Liver (tissue), 9 donors: ENCODE data around the gene TAF1C. TPM values are rescaled to one million over a fixed set of nuclear protein-coding genes. Genes with fewer than 3 reads are reported as not detected.

Experiments used
- DNase-seq: peaks from one replicate; pipeline ENCODE4 v3.0.0-alpha.2; 2017; ENCODE audit warnings: low spot score
- H3K27ac ChIP-seq, 2 donors: one replicate each; pipeline ENCODE4 v1.7.0; 2013; ENCODE audit warnings: inconsistent platforms in 2 of 2, low read length in 2 of 2, control low read depth in 1 of 2, low read depth in 1 of 2, mild to moderate bottlenecking in 1 of 2
- H3K27me3 ChIP-seq, 4 donors: one replicate each; pipeline versions ENCODE4 v1.6.1 to v1.7.0; 2013; ENCODE audit warnings: low read length in 3 of 4, inconsistent platforms in 1 of 4, mild to moderate bottlenecking in 1 of 4, moderate library complexity in 1 of 4; ENCODE audit not compliant: control insufficient read depth in 4 of 4, insufficient read depth in 4 of 4
- H3K36me3 ChIP-seq, 4 donors: one replicate each; pipeline versions ENCODE4 v1.6.1 to v1.7.0; 2013; ENCODE audit warnings: low read length in 3 of 4, mild to moderate bottlenecking in 3 of 4, low read depth in 1 of 4, moderate library complexity in 1 of 4; ENCODE audit not compliant: control insufficient read depth in 4 of 4, insufficient read depth in 3 of 4
- H3K4me1 ChIP-seq, 4 donors: one replicate each; pipeline versions ENCODE4 v1.6.1 to v1.7.0; 2013; ENCODE audit warnings: low read length in 3 of 4, mild to moderate bottlenecking in 3 of 4, moderate library complexity in 1 of 4; ENCODE audit not compliant: control insufficient read depth in 4 of 4, insufficient read depth in 4 of 4
- H3K4me3 ChIP-seq, 3 donors: one replicate each; pipeline versions ENCODE4 v1.6.1 to v1.7.0; 2013; ENCODE audit warnings: low read length in 3 of 3, control low read depth in 1 of 3, low read depth in 1 of 3, mild to moderate bottlenecking in 1 of 3
- H3K9ac ChIP-seq, 2 donors: one replicate each; pipeline ENCODE4 v1.7.0; 2013; ENCODE audit warnings: low read length in 2 of 2, mild to moderate bottlenecking in 2 of 2, moderate library complexity in 2 of 2, control low read depth in 1 of 2, low read depth in 1 of 2
- H3K9me3 ChIP-seq, 4 donors: one replicate each; pipeline versions ENCODE4 v1.6.1 to v1.7.0; 2013; ENCODE audit warnings: low read length in 3 of 4; ENCODE audit not compliant: control insufficient read depth in 4 of 4
- EGR1 ChIP-seq, 2 donors: IDR thresholded peaks; 2 replicates each; pipeline ENCODE4 v1.6.1; 2016 to 2018; ENCODE audit warnings: antibody characterized with exemption in 2 of 2, low read depth in 2 of 2
- FOXA1 ChIP-seq: IDR thresholded peaks from 2 replicates; pipeline ENCODE4 v1.6.1; 2016; ENCODE audit warnings: antibody characterized with exemption
- FOXA2 ChIP-seq: IDR thresholded peaks from 2 replicates; pipeline ENCODE4 v1.6.1; 2016; ENCODE audit warnings: antibody characterized with exemption
- GABPA ChIP-seq, 2 donors: IDR thresholded peaks in 1 of 2; conservative IDR thresholded peaks in 1 of 2; 2 replicates each; pipeline ENCODE4 v1.6.1; 2016; ENCODE audit warnings: antibody characterized with exemption in 2 of 2, mild to moderate bottlenecking in 1 of 2, moderate library complexity in 1 of 2
- HNF4A ChIP-seq, 2 donors: conservative IDR thresholded peaks; 2 replicates each; pipeline ENCODE4 v1.6.1; 2016; ENCODE audit warnings: antibody characterized with exemption in 2 of 2, mild to moderate bottlenecking in 2 of 2
- HNF4G ChIP-seq: IDR thresholded peaks from 2 replicates; pipeline ENCODE4 v1.6.1; 2016; ENCODE audit warnings: antibody characterized with exemption
- JUND ChIP-seq, 2 donors: IDR thresholded peaks; 2 replicates each; pipeline ENCODE4 v1.6.1; 2016; ENCODE audit warnings: antibody characterized with exemption in 2 of 2
- NR2F2 ChIP-seq: IDR thresholded peaks from 2 replicates; pipeline ENCODE4 v1.6.1; 2016; ENCODE audit warnings: antibody characterized with exemption
- RAD21 ChIP-seq, 2 donors: IDR thresholded peaks; 2 replicates each; pipeline ENCODE4 v1.6.1; 2016; ENCODE audit warnings: antibody characterized with exemption in 2 of 2, mild to moderate bottlenecking in 2 of 2
- RXRA ChIP-seq, 2 donors: IDR thresholded peaks; 2 replicates each; pipeline ENCODE4 v1.6.1; 2017 to 2018; ENCODE audit warnings: antibody characterized with exemption in 2 of 2, mild to moderate bottlenecking in 1 of 2
- SP1 ChIP-seq: IDR thresholded peaks from 2 replicates; pipeline ENCODE4 v1.6.1; 2018; ENCODE audit warnings: antibody characterized with exemption, mild to moderate bottlenecking
- TAF1 ChIP-seq: conservative IDR thresholded peaks from 2 replicates; pipeline ENCODE4 v1.6.1; 2016; ENCODE audit warnings: antibody characterized with exemption, mild to moderate bottlenecking
- YY1 ChIP-seq: IDR thresholded peaks from 2 replicates; pipeline ENCODE4 v1.6.1; 2016; ENCODE audit warnings: antibody characterized with exemption, mild to moderate bottlenecking
- WGBS: extraction: QIAGEN DNeasy Blood & Tissue Kit; methylation state at CpG from one replicate; pipeline ENCODE4 v1.1.7; 2013; 5-methylcytosine and 5-hydroxymethylcytosine counted together
- polyA plus RNA-seq, 2 donors: library from polyadenylated mRNA; stranded (reverse) in 1 of 2; unstranded in 1 of 2; fragments of 200-250 nt in 1 of 2; fragments of >200 nt in 1 of 2; fragmentation: Nextera tagmentation in 1 of 2; extraction: Ambion mirVana in 1 of 2; gene quantifications; one replicate each; pipeline versions ENCODE4 v1.2.1 to v1.2.3, GENCODE V29; 2013 to 2015
- total RNA-seq, 2 donors: library from RNA; depleted of rRNA; stranded (reverse); fragments of >200 nt; gene quantifications; one replicate each; pipeline ENCODE4 v1.2.3, GENCODE V29; 2014
- TF ChIP-seq, protein P1 (sequence below): fragments of 150-350 bp; IDR thresholded peaks from 2 replicates; pipeline ENCODE4 v1.5.1; 2017; ENCODE audit warnings: improper control_type of control experiment, low read depth, low read length; ENCODE audit not compliant: missing input control
- TF ChIP-seq, protein P2 (sequence below): IDR thresholded peaks from 2 replicates; pipeline ENCODE4 v1.6.1; 2016; ENCODE audit warnings: antibody characterized with exemption
- TF ChIP-seq, protein P3 (sequence below): IDR thresholded peaks from 2 replicates; pipeline ENCODE4 v1.6.1; 2016; ENCODE audit warnings: antibody characterized with exemption, mild to moderate bottlenecking
- TF ChIP-seq, protein P4 (sequence below): IDR thresholded peaks from 2 replicates; pipeline ENCODE4 v1.6.1; 2016; ENCODE audit warnings: antibody characterized with exemption
- TF ChIP-seq, protein P5 (sequence below): IDR thresholded peaks from 2 replicates; pipeline ENCODE4 v1.6.1; 2016; ENCODE audit warnings: antibody characterized with exemption
- donor health status: healthy.
- donor health status: healthy.
- donor health status: healthy.
- donor health status: healthy.
- donor health status: healthy.

The TAF1C gene
- total and polyA plus RNA-seq, 4 donors, result 10.2 to 34.5 (median 11.3) TPM

DNA sequence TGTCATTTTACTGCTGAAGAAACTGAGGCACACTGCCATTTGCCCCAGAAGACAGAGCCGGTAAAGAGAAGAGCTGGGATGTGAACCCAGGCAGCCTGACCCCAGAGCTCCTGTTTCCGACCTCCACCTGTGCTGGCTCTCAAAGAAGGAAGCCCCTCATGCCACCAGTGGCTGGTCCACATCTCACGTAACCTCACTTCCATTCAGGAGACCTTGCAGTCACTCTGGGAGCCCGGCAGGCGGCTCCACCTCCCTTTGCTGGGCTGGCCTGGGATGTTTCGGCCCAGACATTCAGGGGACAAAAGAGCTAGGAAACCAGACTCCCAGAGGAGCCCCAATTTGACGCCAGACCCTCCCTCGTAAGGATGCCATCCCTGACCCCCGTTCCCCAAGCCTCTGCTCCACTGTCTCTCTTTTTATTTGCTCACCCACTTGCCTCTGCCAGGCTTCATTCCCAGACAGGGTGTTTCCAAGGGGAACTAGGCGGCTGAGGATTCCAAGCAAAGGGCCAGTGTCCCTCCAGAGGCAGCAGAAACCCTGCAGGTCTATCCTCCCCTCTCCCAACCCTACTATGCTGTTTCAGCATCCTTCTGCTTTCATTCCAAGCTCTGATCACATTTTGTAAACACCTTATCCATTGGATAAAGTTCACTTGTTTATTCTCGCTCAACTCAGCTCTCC, 2.8 kb downstream of the TAF1C start:
- 88% methylated on average over 11 of the region's 11 CpGs for WGBS
- Histone ChIP-seq H3K36me3 (peaks cover 9 to 43% (median 18%) of the 10 kb centered on the region in 4 donors), H3K4me1 (peaks cover 0 to 17% (median 6%) of the 10 kb centered on the region in 4 donors), H3K9me3 (no peaks in the 10 kb centered on the region), H3K27me3 (no peaks in the 10 kb centered on the region), H3K9ac (no peak overlapping the region), H3K4me3 (no peak overlapping the region), H3K27ac (no peak overlapping the region)
- DNase-seq, result no peak
- TF ChIP-seq GABPA (IDR thresholded peaks at IDR 0.05 in 1 of 2, conservative IDR thresholded peaks at IDR 0.05 in 1 of 2) (no peak), RXRA (IDR thresholded peaks at IDR 0.05) (no peak), FOXA2 (no peak), FOXA1 (no peak), RAD21 (IDR thresholded peaks at IDR 0.05) (no peak), JUND (IDR thresholded peaks at IDR 0.05) (no peak), YY1 (no peak), HNF4G (no peak), SP1 (no peak), EGR1 (IDR thresholded peaks at IDR 0.05; ENCODE audit: low read depth in 2 of 2) (no peak), TAF1 (no peak), HNF4A (conservative IDR thresholded peaks at IDR 0.05) (no peak), NR2F2 (no peak)
- TF ChIP-seq, protein P1, sequence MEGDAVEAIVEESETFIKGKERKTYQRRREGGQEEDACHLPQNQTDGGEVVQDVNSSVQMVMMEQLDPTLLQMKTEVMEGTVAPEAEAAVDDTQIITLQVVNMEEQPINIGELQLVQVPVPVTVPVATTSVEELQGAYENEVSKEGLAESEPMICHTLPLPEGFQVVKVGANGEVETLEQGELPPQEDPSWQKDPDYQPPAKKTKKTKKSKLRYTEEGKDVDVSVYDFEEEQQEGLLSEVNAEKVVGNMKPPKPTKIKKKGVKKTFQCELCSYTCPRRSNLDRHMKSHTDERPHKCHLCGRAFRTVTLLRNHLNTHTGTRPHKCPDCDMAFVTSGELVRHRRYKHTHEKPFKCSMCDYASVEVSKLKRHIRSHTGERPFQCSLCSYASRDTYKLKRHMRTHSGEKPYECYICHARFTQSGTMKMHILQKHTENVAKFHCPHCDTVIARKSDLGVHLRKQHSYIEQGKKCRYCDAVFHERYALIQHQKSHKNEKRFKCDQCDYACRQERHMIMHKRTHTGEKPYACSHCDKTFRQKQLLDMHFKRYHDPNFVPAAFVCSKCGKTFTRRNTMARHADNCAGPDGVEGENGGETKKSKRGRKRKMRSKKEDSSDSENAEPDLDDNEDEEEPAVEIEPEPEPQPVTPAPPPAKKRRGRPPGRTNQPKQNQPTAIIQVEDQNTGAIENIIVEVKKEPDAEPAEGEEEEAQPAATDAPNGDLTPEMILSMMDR, result no peak
- TF ChIP-seq, protein P2, sequence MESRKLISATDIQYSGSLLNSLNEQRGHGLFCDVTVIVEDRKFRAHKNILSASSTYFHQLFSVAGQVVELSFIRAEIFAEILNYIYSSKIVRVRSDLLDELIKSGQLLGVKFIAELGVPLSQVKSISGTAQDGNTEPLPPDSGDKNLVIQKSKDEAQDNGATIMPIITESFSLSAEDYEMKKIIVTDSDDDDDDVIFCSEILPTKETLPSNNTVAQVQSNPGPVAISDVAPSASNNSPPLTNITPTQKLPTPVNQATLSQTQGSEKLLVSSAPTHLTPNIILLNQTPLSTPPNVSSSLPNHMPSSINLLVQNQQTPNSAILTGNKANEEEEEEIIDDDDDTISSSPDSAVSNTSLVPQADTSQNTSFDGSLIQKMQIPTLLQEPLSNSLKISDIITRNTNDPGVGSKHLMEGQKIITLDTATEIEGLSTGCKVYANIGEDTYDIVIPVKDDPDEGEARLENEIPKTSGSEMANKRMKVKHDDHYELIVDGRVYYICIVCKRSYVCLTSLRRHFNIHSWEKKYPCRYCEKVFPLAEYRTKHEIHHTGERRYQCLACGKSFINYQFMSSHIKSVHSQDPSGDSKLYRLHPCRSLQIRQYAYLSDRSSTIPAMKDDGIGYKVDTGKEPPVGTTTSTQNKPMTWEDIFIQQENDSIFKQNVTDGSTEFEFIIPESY, result no peak
- TF ChIP-seq, protein P3, sequence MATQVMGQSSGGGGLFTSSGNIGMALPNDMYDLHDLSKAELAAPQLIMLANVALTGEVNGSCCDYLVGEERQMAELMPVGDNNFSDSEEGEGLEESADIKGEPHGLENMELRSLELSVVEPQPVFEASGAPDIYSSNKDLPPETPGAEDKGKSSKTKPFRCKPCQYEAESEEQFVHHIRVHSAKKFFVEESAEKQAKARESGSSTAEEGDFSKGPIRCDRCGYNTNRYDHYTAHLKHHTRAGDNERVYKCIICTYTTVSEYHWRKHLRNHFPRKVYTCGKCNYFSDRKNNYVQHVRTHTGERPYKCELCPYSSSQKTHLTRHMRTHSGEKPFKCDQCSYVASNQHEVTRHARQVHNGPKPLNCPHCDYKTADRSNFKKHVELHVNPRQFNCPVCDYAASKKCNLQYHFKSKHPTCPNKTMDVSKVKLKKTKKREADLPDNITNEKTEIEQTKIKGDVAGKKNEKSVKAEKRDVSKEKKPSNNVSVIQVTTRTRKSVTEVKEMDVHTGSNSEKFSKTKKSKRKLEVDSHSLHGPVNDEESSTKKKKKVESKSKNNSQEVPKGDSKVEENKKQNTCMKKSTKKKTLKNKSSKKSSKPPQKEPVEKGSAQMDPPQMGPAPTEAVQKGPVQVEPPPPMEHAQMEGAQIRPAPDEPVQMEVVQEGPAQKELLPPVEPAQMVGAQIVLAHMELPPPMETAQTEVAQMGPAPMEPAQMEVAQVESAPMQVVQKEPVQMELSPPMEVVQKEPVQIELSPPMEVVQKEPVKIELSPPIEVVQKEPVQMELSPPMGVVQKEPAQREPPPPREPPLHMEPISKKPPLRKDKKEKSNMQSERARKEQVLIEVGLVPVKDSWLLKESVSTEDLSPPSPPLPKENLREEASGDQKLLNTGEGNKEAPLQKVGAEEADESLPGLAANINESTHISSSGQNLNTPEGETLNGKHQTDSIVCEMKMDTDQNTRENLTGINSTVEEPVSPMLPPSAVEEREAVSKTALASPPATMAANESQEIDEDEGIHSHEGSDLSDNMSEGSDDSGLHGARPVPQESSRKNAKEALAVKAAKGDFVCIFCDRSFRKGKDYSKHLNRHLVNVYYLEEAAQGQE, result no peak
- TF ChIP-seq, protein P4, sequence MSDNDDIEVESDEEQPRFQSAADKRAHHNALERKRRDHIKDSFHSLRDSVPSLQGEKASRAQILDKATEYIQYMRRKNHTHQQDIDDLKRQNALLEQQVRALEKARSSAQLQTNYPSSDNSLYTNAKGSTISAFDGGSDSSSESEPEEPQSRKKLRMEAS, result no peak
- TF ChIP-seq, protein P5, sequence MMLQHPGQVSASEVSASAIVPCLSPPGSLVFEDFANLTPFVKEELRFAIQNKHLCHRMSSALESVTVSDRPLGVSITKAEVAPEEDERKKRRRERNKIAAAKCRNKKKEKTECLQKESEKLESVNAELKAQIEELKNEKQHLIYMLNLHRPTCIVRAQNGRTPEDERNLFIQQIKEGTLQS, result no peak
